HG02938 (cell line): ENCODE measurements around the gene SP6.

Experiments
- ATAC-seq: cut with Tn5 transposase; IDR thresholded peaks from one replicate; pipeline ENCODE4 v1.9.1; 2021; ENCODE audit warnings: mild to moderate bottlenecking, moderate library complexity; ENCODE audit not compliant: unreplicated experiment

The SP6 gene

GRCh38 chr17:47879776-47880454, 29.0 kb upstream of the SP6 start:
- no peak for ATAC-seq

- no peak for ATAC-seq
These were observed 28.1 kb upstream of the SP6 start for GRCh38 chr17:47879028-47879585.

GRCh38 chr17:47878203-47879027, 27.5 kb upstream of the SP6 start:
- ATAC-seq = no peak

- ATAC-seq = no peak
These were observed 26.5 kb upstream of the SP6 start for GRCh38 chr17:47877368-47878034.

GRCh38 chr17:47875011-47875985, 24.3 kb upstream of the SP6 start:
- ATAC-seq = no peak

- ATAC-seq = no peak
These were observed 22.5 kb upstream of the SP6 start for GRCh38 chr17:47873200-47874090.

GRCh38 chr17:47872651-47873161, 21.7 kb upstream of the SP6 start:
- no peak for ATAC-seq

- no peak for ATAC-seq
These were observed 21.2 kb upstream of the SP6 start for GRCh38 chr17:47872019-47872650.

- ATAC-seq = no peak
These were observed 20.1 kb upstream of the SP6 start for GRCh38 chr17:47871048-47871447.

- no peak for ATAC-seq
These were observed 19.1 kb upstream of the SP6 start for GRCh38 chr17:47870056-47870455.

- ATAC-seq = no peak
These were observed 18.2 kb upstream of the SP6 start for GRCh38 chr17:47869114-47869513.

- ATAC-seq = no peak
These were observed 17.0 kb upstream of the SP6 start for GRCh38 chr17:47867813-47868533.

GRCh38 chr17:47866941-47867340, 16.0 kb upstream of the SP6 start:
- no peak for ATAC-seq

GRCh38 chr17:47864791-47865216, 13.8 kb upstream of the SP6 start:
- ATAC-seq = no peak

GRCh38 chr17:47862621-47863440, 11.9 kb upstream of the SP6 start:
- no peak for ATAC-seq

- no peak for ATAC-seq
These were observed 9.4 kb upstream of the SP6 start for GRCh38 chr17:47860386-47860785.
